OCI-LY1 (cell line): ENCODE data around the gene NSF.

ENCODE experiments used
- CTCF ChIP-seq: fragments of 200-600 bp; sonication (generic), shearing (Covaris generic); IDR thresholded peaks from 2 replicates; pipeline ENCODE4 v1.5.1; 2017; ENCODE audit warnings: mild to moderate bottlenecking, antibody characterized with exemption, low read length, moderate library complexity, mixed read lengths
- EZH2 ChIP-seq: fragments of 200-600 bp; sonication (generic), shearing (Covaris generic); IDR thresholded peaks from 2 replicates; pipeline ENCODE4 v1.8.0; 2017; ENCODE audit warnings: borderline replicate concordance, mixed run types, mild to moderate bottlenecking, antibody characterized with exemption, low read length, moderate library complexity, mixed read lengths

- no peak for TF ChIP-seq EZH2
- TF ChIP-seq CTCF = no peak
Observed at GRCh38 chr17:46792071-46792470, 201.6 kb downstream of the NSF start.
